Astrocyte (in vitro differentiated cells and primary cell): ENCODE measurements around the gene GREB1L. TPM values are rescaled to one million over a fixed set of nuclear protein-coding genes. Genes with fewer than 3 reads are reported as not detected.

Experiments
- DNase-seq: peaks from one replicate; pipeline ENCODE4 v3.0.0-alpha.2; 2010; ENCODE audit warnings: low read depth
- FAIRE-seq: peaks from 2 replicates; lab custom pipeline; 2011; peaks lifted over from hg19 to GRCh38; lab: Jason Lieb, UNC
- H2AFZ ChIP-seq: 2 replicates; pipeline ENCODE4 v1.6.0; 2012; ENCODE audit warnings: low read depth, low read length, inconsistent platforms
- H3K27ac ChIP-seq: 2 replicates; pipeline ENCODE4 v1.5.1; 2011; ENCODE audit warnings: low read depth, low read length, inconsistent platforms
- H3K27me3 ChIP-seq: 2 replicates; pipeline ENCODE4 v1.6.0; 2011; ENCODE audit warnings: low read length, inconsistent platforms; ENCODE audit not compliant: insufficient read depth
- H3K36me3 ChIP-seq: 2 replicates; pipeline ENCODE4 v1.5.1; 2011; ENCODE audit warnings: low read length, inconsistent platforms; ENCODE audit not compliant: insufficient read depth
- H3K4me1 ChIP-seq: 2 replicates; pipeline ENCODE4 v1.5.1; 2011; ENCODE audit warnings: low read length, inconsistent platforms; ENCODE audit not compliant: insufficient read depth
- H3K4me2 ChIP-seq: 2 replicates; pipeline ENCODE4 v1.6.0; 2012; ENCODE audit warnings: low read length, inconsistent platforms
- H3K4me3 ChIP-seq: 2 replicates; pipeline ENCODE4 v1.5.1; 2011; ENCODE audit warnings: low read depth, mild to moderate bottlenecking, low read length, inconsistent platforms; ENCODE audit not compliant: insufficient read depth
- H3K79me2 ChIP-seq: 2 replicates; pipeline ENCODE4 v1.6.0; 2012; ENCODE audit warnings: mild to moderate bottlenecking, low read length, inconsistent platforms; ENCODE audit not compliant: insufficient read depth
- H3K9ac ChIP-seq: 2 replicates; pipeline ENCODE4 v1.6.0; 2012; ENCODE audit warnings: mild to moderate bottlenecking, low read length, inconsistent platforms
- H3K9me3 ChIP-seq: 2 replicates; pipeline ENCODE4 v1.5.1; 2012; ENCODE audit warnings: low read depth, mild to moderate bottlenecking, low read length, inconsistent platforms; ENCODE audit not compliant: insufficient read depth
- H4K20me1 ChIP-seq: 2 replicates; pipeline ENCODE4 v1.6.0; 2012; ENCODE audit warnings: low read length, inconsistent platforms; ENCODE audit not compliant: insufficient read depth
- H3K27ac Mint-ChIP-seq: one replicate; pipeline ENCODE4 v1.8.0; 2021; ENCODE audit warnings: mild to moderate bottlenecking, mixed read lengths; ENCODE audit not compliant: unreplicated experiment
- H3K27me3 Mint-ChIP-seq: one replicate; pipeline ENCODE4 v1.8.0; 2021; ENCODE audit warnings: low read depth, mixed read lengths; ENCODE audit not compliant: unreplicated experiment
- H3K36me3 Mint-ChIP-seq: one replicate; pipeline ENCODE4 v1.8.0; 2021; ENCODE audit warnings: low read depth, mixed read lengths; ENCODE audit not compliant: unreplicated experiment
- H3K4me1 Mint-ChIP-seq: one replicate; pipeline ENCODE4 v1.8.0; 2021; ENCODE audit warnings: low read depth, mixed read lengths; ENCODE audit not compliant: unreplicated experiment
- H3K4me3 Mint-ChIP-seq: one replicate; pipeline ENCODE4 v1.8.0; 2021; ENCODE audit warnings: mild to moderate bottlenecking, moderate library complexity, mixed read lengths; ENCODE audit not compliant: unreplicated experiment
- H3K9me3 Mint-ChIP-seq: one replicate; pipeline ENCODE4 v1.8.0; 2021; ENCODE audit warnings: mild to moderate bottlenecking, mixed read lengths; ENCODE audit not compliant: unreplicated experiment
- CTCF ChIP-seq: IDR thresholded peaks from 2 replicates; pipeline ENCODE4 v1.5.1; 2011; ENCODE audit warnings: low read depth, mild to moderate bottlenecking, inconsistent platforms, low read length, moderate library complexity; ENCODE audit not compliant: insufficient read depth
- EZH2 ChIP-seq: IDR thresholded peaks from 2 replicates; pipeline ENCODE4 v1.6.1; 2012; ENCODE audit warnings: mild to moderate bottlenecking, low read length, inconsistent platforms; ENCODE audit not compliant: insufficient read depth
- total RNA-seq: library from RNA; stranded (reverse); gene quantifications from 2 replicates; pipeline ENCODE4 v1.2.1, GENCODE V29; 2021

GREB1L gene
- total RNA-seq, 1 donor from 2014 or later: 16.2 TPM

GRCh38 chr18:21458310-21458709 lies 216.3 kb downstream of the GREB1L start:
- H3K4me3 Mint-ChIP-seq: no peak overlapping the region
- no peaks in the 10 kb centered on the region for H3K36me3 Mint-ChIP-seq
- Histone ChIP-seq H3K36me3 (no peaks in the 10 kb centered on the region), H3K9me3 (no peaks in the 10 kb centered on the region), H3K4me3 (no peak overlapping the region), H3K79me2 (no peaks in the 10 kb centered on the region), H4K20me1 (no peaks in the 10 kb centered on the region), H3K27ac (no peak overlapping the region), H3K4me2 (no peak overlapping the region), H3K4me1 (no peaks in the 10 kb centered on the region), H3K9ac (no peak overlapping the region), H2AFZ (no peak overlapping the region), H3K27me3 (no peaks in the 10 kb centered on the region)
- no peaks in the 10 kb centered on the region for H3K9me3 Mint-ChIP-seq
- H3K27ac Mint-ChIP-seq: no peak overlapping the region
- no peak for DNase-seq
- peaks cover 3% of the 10 kb centered on the region for H3K4me1 Mint-ChIP-seq
- no peak for FAIRE-seq
- no peaks in the 10 kb centered on the region for H3K27me3 Mint-ChIP-seq
- TF ChIP-seq CTCF (no peak), EZH2 (no peak)

DNA sequence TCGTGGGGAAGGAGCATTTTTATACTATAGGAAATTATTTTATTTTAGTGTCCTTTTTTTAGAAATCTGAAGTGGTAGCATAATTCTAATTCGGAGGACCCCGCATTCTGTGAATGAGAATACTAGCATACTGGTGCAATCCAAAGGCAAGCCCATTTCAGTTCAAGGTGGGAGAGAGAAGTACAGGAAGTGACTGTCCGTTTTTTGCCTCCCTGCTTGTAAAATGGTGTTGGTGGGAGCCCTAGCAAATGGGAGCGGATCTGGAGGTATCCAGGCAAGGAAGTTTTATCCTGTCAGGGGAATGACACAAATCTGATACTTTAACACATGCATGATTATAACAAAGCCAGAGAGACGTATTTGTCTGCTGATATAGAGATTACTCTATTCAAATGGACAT lies 216.8 kb downstream of the GREB1L start:
- no peaks in the 10 kb centered on the region for H3K36me3 Mint-ChIP-seq
- H3K27ac Mint-ChIP-seq: no peak overlapping the region

More for the DNA sequence above, 216.8 kb downstream of the GREB1L start:
- Histone ChIP-seq H3K4me3 (no peak overlapping the region), H3K4me1 (no peaks in the 10 kb centered on the region), H3K9me3 (no peaks in the 10 kb centered on the region), H3K79me2 (no peaks in the 10 kb centered on the region), H3K27ac (no peak overlapping the region), H2AFZ (no peak overlapping the region), H4K20me1 (no peaks in the 10 kb centered on the region), H3K9ac (no peak overlapping the region), H3K4me2 (no peak overlapping the region), H3K36me3 (no peaks in the 10 kb centered on the region), H3K27me3 (no peaks in the 10 kb centered on the region)
- TF ChIP-seq CTCF: no peak
- no peak for TF ChIP-seq EZH2
- Mint-ChIP-seq H3K27me3 (no peaks in the 10 kb centered on the region), H3K9me3 (no peaks in the 10 kb centered on the region), H3K4me3 (no peak overlapping the region), H3K4me1 (no peaks in the 10 kb centered on the region)
- no peak for FAIRE-seq
- no peak for DNase-seq
